SU-DHL-6 (cell line): Measurements from ENCODE around the gene COL16A1.

Experiments used
- H2AFZ ChIP-seq: fragments of 200-600 bp; sonication (generic); 2 replicates; pipeline ENCODE4 v1.6.1; 2014; ENCODE audit warnings: low read depth, mild to moderate bottlenecking, moderate library complexity, mixed read lengths, antibody characterized with exemption, low read length; ENCODE audit not compliant: severe bottlenecking
- H3F3A ChIP-seq: fragments of 200-600 bp; shearing (Covaris generic); 2 replicates; pipeline ENCODE4 v1.6.0; 2016; ENCODE audit warnings: antibody characterized with exemption, mild to moderate bottlenecking; ENCODE audit not compliant: insufficient read depth
- H3K27ac ChIP-seq: fragments of 200-600 bp; sonication (generic); 2 replicates; pipeline ENCODE4 v1.5.1; 2016; ENCODE audit warnings: low read depth, mild to moderate bottlenecking, low read length, moderate library complexity, mixed read lengths
- H3K27me3 ChIP-seq: fragments of 200-600 bp; sonication (generic), shearing (Covaris generic); 2 replicates; pipeline ENCODE4 v1.6.0; 2014; ENCODE audit warnings: mild to moderate bottlenecking, low read length
- H3K36me3 ChIP-seq: fragments of 200-600 bp; sonication (generic); 2 replicates; pipeline ENCODE4 v1.6.1; 2014; ENCODE audit warnings: mild to moderate bottlenecking, low read length, mixed read lengths
- H3K4me2 ChIP-seq: fragments of 300-600, 200-600 bp; shearing (Covaris generic), sonication (generic); 2 replicates; pipeline ENCODE4 v1.6.0; 2014; ENCODE audit warnings: low read length, low read depth, mild to moderate bottlenecking; ENCODE audit not compliant: poor library complexity, severe bottlenecking
- H3K4me3 ChIP-seq: fragments of 200-600 bp; sonication (generic); 2 replicates; pipeline ENCODE4 v1.5.1; 2014; ENCODE audit warnings: antibody characterized with exemption, low read length, mild to moderate bottlenecking, mixed read lengths; ENCODE audit not compliant: insufficient read depth, poor library complexity, severe bottlenecking
- H3K79me2 ChIP-seq: fragments of 200-600 bp; sonication (generic); 2 replicates; pipeline ENCODE4 v1.6.1; 2014; ENCODE audit warnings: mild to moderate bottlenecking, low read length, moderate library complexity; ENCODE audit not compliant: insufficient read depth
- H3K9ac ChIP-seq: fragments of 200-600 bp; sonication (generic); 2 replicates; pipeline ENCODE4 v1.7.0; 2014; ENCODE audit warnings: mild to moderate bottlenecking, low read length
- H3K9me2 ChIP-seq: fragments of 200-600 bp; sonication (generic); replicated peaks from 2 replicates; pipeline ENCODE4 v1.6.1; 2014; ENCODE audit warnings: low read length; ENCODE audit not compliant: insufficient read depth
- H3K9me3 ChIP-seq: fragments of 200-600 bp; sonication (generic); 2 replicates; pipeline ENCODE4 v1.6.1; 2014; ENCODE audit warnings: low read length, mixed read lengths; ENCODE audit not compliant: insufficient read depth
- H4K20me1 ChIP-seq: fragments of 200-600 bp; sonication (generic); 2 replicates; pipeline ENCODE4 v1.6.1; 2014; ENCODE audit warnings: low read depth, mild to moderate bottlenecking, antibody characterized with exemption, low read length, moderate library complexity, mixed read lengths
- EZH2phosphoT487 ChIP-seq: fragments of 200-600 bp; sonication (generic), shearing (Covaris generic); conservative IDR thresholded peaks from 2 replicates; pipeline ENCODE4 v1.6.1; 2018; ENCODE audit warnings: mild to moderate bottlenecking, antibody characterized with exemption, low read length, moderate library complexity, mixed read lengths
- TF ChIP-seq, protein P1 (sequence below): fragments of 200-600 bp; sonication (generic); IDR thresholded peaks from one replicate; pipeline ENCODE4 v1.5.1; 2017; ENCODE audit warnings: antibody characterized with exemption, mild to moderate bottlenecking, low read length, moderate library complexity; ENCODE audit not compliant: insufficient read depth, poor library complexity, severe bottlenecking

COL16A1 gene

GRCh38 chr1:31660871-31661455 is 42.9 kb downstream of the COL16A1 start:
- H3K4me3 ChIP-seq, result no peak overlapping the region
- H2AFZ ChIP-seq, result no peak overlapping the region
- H3K79me2 ChIP-seq, result no peaks in the 10 kb centered on the region
- H4K20me1 ChIP-seq, result no peaks in the 10 kb centered on the region
- H3K9me2 ChIP-seq, result no peaks in the 10 kb centered on the region
- H3F3A ChIP-seq, result no peaks in the 10 kb centered on the region
- no peaks in the 10 kb centered on the region for H3K27me3 ChIP-seq
- H3K9me3 ChIP-seq, result no peaks in the 10 kb centered on the region
- no peak overlapping the region for H3K9ac ChIP-seq
- no peak for TF ChIP-seq EZH2phosphoT487
- TF ChIP-seq, protein P1, sequence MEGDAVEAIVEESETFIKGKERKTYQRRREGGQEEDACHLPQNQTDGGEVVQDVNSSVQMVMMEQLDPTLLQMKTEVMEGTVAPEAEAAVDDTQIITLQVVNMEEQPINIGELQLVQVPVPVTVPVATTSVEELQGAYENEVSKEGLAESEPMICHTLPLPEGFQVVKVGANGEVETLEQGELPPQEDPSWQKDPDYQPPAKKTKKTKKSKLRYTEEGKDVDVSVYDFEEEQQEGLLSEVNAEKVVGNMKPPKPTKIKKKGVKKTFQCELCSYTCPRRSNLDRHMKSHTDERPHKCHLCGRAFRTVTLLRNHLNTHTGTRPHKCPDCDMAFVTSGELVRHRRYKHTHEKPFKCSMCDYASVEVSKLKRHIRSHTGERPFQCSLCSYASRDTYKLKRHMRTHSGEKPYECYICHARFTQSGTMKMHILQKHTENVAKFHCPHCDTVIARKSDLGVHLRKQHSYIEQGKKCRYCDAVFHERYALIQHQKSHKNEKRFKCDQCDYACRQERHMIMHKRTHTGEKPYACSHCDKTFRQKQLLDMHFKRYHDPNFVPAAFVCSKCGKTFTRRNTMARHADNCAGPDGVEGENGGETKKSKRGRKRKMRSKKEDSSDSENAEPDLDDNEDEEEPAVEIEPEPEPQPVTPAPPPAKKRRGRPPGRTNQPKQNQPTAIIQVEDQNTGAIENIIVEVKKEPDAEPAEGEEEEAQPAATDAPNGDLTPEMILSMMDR, result no peak
- no peak overlapping the region for H3K27ac ChIP-seq
- no peaks in the 10 kb centered on the region for H3K36me3 ChIP-seq
- H3K4me2 ChIP-seq, result no peak overlapping the region

GRCh38 chr1:31659889-31660288 is 43.9 kb downstream of the COL16A1 start:
- Histone ChIP-seq H3K27ac (no peak overlapping the region), H3K4me2 (no peak overlapping the region), H3K9me2 (no peaks in the 10 kb centered on the region), H4K20me1 (no peaks in the 10 kb centered on the region), H3K4me3 (no peak overlapping the region), H3F3A (no peaks in the 10 kb centered on the region), H2AFZ (no peak overlapping the region), H3K9me3 (no peaks in the 10 kb centered on the region), H3K79me2 (no peaks in the 10 kb centered on the region), H3K27me3 (no peaks in the 10 kb centered on the region), H3K36me3 (no peaks in the 10 kb centered on the region), H3K9ac (no peak overlapping the region)
- TF ChIP-seq EZH2phosphoT487, result no peak
- TF ChIP-seq, protein P1, result no peak

DNA sequence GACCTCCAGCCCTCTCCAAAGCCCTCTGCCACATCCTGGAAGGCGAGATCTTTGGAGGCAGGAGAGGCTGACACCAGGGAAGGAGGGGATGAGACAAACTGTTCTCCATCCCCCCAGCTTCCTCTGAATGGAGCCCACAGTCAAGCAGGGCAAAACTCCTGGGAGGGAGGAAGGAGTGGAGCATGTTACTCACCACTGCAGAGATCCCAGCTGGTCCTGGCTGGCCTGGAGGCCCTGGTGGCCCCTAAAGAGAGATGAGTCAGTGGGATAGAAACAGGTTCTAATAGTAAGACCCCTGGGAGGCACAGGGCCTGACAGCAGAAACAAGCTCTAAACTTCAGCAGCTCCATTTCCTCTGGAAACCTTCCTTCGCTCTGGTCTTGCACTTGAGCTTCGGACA is 45.1 kb downstream of the COL16A1 start:
- H3K27me3 ChIP-seq, result no peaks in the 10 kb centered on the region
- H3K9me3 ChIP-seq, result no peaks in the 10 kb centered on the region
- H3K4me2 ChIP-seq, result no peak overlapping the region
- no peaks in the 10 kb centered on the region for H3K9me2 ChIP-seq
- no peaks in the 10 kb centered on the region for H3K36me3 ChIP-seq
- TF ChIP-seq, protein P1, result no peak
- TF ChIP-seq EZH2phosphoT487, result no peak
- H3K4me3 ChIP-seq, result no peak overlapping the region
- no peak overlapping the region for H3K27ac ChIP-seq
- no peak overlapping the region for H3K9ac ChIP-seq
- H4K20me1 ChIP-seq, result no peaks in the 10 kb centered on the region
- no peaks in the 10 kb centered on the region for H3K79me2 ChIP-seq
- H2AFZ ChIP-seq, result no peak overlapping the region
- no peaks in the 10 kb centered on the region for H3F3A ChIP-seq
